IPS-20b (cell line): Measurements from ENCODE around the gene PTPRN2.

Source experiments
- H3K27ac ChIP-seq: one replicate; pipeline ENCODE4 v1.5.1; 2013; ENCODE audit warnings: low read length
- H3K27me3 ChIP-seq: 2 replicates; pipeline ENCODE4 v1.6.1; 2013; ENCODE audit warnings: mild to moderate bottlenecking, low read length, inconsistent platforms; ENCODE audit not compliant: insufficient read depth
- H3K36me3 ChIP-seq: 2 replicates; pipeline ENCODE4 v1.6.1; 2013; ENCODE audit warnings: low read depth, mild to moderate bottlenecking, inconsistent platforms, low read length, moderate library complexity; ENCODE audit not compliant: insufficient read depth
- H3K4me1 ChIP-seq: 2 replicates; pipeline ENCODE4 v1.6.1; 2013; ENCODE audit warnings: mild to moderate bottlenecking, control low read depth, inconsistent platforms, low read length, moderate library complexity; ENCODE audit not compliant: insufficient read depth
- H3K4me3 ChIP-seq: 2 replicates; pipeline ENCODE4 v1.5.1; 2013; ENCODE audit warnings: mild to moderate bottlenecking, low read length, inconsistent platforms
- H3K9ac ChIP-seq: 2 replicates; pipeline ENCODE4 v1.6.1; 2013; ENCODE audit warnings: low read depth, mild to moderate bottlenecking, inconsistent platforms, low read length, moderate library complexity
- H3K9me3 ChIP-seq: 2 replicates; pipeline ENCODE4 v1.6.1; 2013; ENCODE audit warnings: mild to moderate bottlenecking, low read depth, low read length, inconsistent platforms; ENCODE audit not compliant: insufficient read depth

PTPRN2 gene

GRCh38 chr7:158111049-158111751 is 476.4 kb downstream of the PTPRN2 start:
- H3K9ac ChIP-seq: no peak overlapping the region
- H3K4me1 ChIP-seq: no peaks in the 10 kb centered on the region
- H3K4me3 ChIP-seq: no peak overlapping the region
- H3K27me3 ChIP-seq: no peaks in the 10 kb centered on the region
- H3K36me3 ChIP-seq: no peaks in the 10 kb centered on the region
- no peak overlapping the region for H3K27ac ChIP-seq
- peaks cover 100% of the 10 kb centered on the region for H3K9me3 ChIP-seq

- H3K36me3 ChIP-seq: no peaks in the 10 kb centered on the region
- peaks cover 100% of the 10 kb centered on the region for H3K9me3 ChIP-seq
- H3K4me3 ChIP-seq: no peak overlapping the region
- H3K27me3 ChIP-seq: no peaks in the 10 kb centered on the region
- no peaks in the 10 kb centered on the region for H3K4me1 ChIP-seq
- no peak overlapping the region for H3K27ac ChIP-seq
- no peak overlapping the region for H3K9ac ChIP-seq
Measured at GRCh38 chr7:158110661-158111048, 477.0 kb downstream of the PTPRN2 start.

DNA sequence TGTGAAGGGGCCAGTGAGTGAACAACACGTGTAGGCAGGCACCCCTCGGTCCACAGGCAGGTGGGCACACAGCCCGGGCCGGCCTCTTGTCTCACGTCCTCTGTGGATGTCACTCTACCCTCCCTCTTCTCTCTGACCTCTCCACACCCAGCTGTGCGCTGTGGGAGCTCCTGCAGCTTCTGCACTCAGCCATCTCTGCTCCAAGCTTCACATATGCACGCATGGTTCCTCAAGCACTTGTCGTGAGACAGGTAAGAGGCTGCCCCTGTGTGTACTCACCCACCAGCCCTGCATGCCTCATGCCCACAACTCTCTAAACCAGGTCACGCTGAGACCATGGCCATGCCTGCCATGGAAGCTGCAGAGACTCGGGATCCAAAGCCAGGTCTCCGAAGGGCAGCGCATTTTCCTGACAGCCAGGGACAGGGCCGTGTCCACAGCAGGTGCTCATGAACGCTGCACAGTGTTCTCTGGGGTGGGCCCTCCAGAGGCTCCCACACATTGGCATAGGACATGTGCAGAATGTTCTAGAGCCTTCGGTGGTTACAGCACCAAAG is 477.5 kb downstream of the PTPRN2 start:
- Histone ChIP-seq H3K9me3 (peaks cover 100% of the 10 kb centered on the region), H3K9ac (no peak overlapping the region), H3K4me3 (no peak overlapping the region)

DNA sequence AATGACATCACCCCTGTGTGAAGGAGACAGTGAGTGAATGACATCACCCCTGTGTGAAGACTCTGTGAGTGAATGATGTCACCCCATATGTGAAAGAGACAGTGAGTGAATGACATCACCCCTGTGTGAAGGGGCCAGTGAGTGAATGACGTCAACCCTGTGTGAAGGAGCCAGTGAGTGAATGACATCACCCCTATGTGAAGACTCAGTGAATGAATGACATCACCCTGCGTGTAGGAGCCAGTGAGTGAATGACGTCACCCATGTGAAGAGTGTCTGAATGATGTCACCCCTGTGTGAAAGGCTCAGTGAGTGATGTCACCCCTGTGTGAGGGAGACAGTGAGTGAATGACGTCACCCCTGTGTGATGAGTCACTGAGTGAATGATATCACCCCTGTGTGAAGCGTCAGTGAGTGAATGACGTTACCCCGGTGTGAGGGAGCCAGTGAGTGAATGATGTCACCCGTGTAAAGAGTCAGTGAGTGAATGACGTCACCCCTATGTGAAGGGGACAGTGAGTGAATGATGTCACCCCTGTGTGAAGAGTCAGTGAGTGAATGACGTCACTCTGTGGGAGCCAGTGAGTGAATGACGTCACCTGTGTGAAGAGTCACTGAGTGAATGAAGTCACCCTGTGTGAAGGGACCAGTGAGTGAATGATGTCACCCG is 478.1 kb downstream of the PTPRN2 start:
- Histone ChIP-seq H3K27me3 (no peaks in the 10 kb centered on the region), H3K36me3 (no peaks in the 10 kb centered on the region), H3K9ac (no peak overlapping the region), H3K9me3 (peaks cover 100% of the 10 kb centered on the region), H3K4me3 (peak overlapping the region; percentile 35; the same call in 1 of the 2 replicates), H3K4me1 (no peaks in the 10 kb centered on the region), H3K27ac (no peak overlapping the region)

More for the DNA sequence above, 477.5 kb downstream of the PTPRN2 start:
- Histone ChIP-seq H3K4me1 (no peaks in the 10 kb centered on the region), H3K27ac (no peak overlapping the region), H3K27me3 (no peaks in the 10 kb centered on the region), H3K36me3 (no peaks in the 10 kb centered on the region)

- H3K4me1 ChIP-seq: no peaks in the 10 kb centered on the region
- peaks cover 98% of the 10 kb centered on the region for H3K9me3 ChIP-seq
- H3K27ac ChIP-seq: no peak overlapping the region
- no peak overlapping the region for H3K9ac ChIP-seq
- H3K27me3 ChIP-seq: no peaks in the 10 kb centered on the region
- no peak overlapping the region; the same call in 1 of the 2 replicates for H3K4me3 ChIP-seq
- H3K36me3 ChIP-seq: no peaks in the 10 kb centered on the region
Measured at GRCh38 chr7:158108646-158109293, 478.9 kb downstream of the PTPRN2 start.

DNA sequence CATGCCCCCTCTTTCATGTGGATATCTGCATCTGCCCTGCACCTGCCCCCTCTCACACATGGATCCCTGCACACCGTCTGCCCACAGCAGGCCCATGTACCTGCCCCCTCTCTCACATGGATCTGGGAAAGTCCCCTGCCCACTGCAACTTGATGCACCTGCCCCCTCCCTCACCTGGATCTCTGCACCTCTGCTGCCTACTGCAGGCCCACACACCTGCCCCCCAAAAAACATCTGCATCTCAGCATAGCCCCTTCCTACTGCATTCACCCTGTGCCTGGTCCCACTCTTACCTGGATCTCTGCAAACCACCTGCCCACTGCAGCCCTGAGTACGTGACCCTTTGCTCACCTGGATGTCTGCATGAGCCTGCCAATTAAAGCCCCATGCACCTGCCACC is 479.8 kb downstream of the PTPRN2 start:
- no peak overlapping the region for H3K9ac ChIP-seq
- H3K4me1 ChIP-seq: no peaks in the 10 kb centered on the region
- no peak overlapping the region for H3K4me3 ChIP-seq
- H3K27ac ChIP-seq: no peak overlapping the region
- peaks cover 97% of the 10 kb centered on the region for H3K9me3 ChIP-seq
- no peaks in the 10 kb centered on the region for H3K36me3 ChIP-seq
- no peaks in the 10 kb centered on the region for H3K27me3 ChIP-seq

- H3K4me3 ChIP-seq: no peak overlapping the region
- H3K27ac ChIP-seq: no peak overlapping the region
- no peaks in the 10 kb centered on the region for H3K36me3 ChIP-seq
- no peak overlapping the region for H3K9ac ChIP-seq
- peaks cover 97% of the 10 kb centered on the region for H3K9me3 ChIP-seq
- no peaks in the 10 kb centered on the region for H3K27me3 ChIP-seq
- H3K4me1 ChIP-seq: no peaks in the 10 kb centered on the region
Measured at GRCh38 chr7:158106272-158106671, 481.4 kb downstream of the PTPRN2 start.

GRCh38 chr7:158103378-158103777 is 484.2 kb downstream of the PTPRN2 start:
- H3K27ac ChIP-seq: no peak overlapping the region
- H3K4me3 ChIP-seq: no peak overlapping the region
- no peaks in the 10 kb centered on the region for H3K27me3 ChIP-seq
- H3K9me3 ChIP-seq: peaks cover 82% of the 10 kb centered on the region
- no peaks in the 10 kb centered on the region for H3K4me1 ChIP-seq
- no peak overlapping the region for H3K9ac ChIP-seq
- H3K36me3 ChIP-seq: no peaks in the 10 kb centered on the region

DNA sequence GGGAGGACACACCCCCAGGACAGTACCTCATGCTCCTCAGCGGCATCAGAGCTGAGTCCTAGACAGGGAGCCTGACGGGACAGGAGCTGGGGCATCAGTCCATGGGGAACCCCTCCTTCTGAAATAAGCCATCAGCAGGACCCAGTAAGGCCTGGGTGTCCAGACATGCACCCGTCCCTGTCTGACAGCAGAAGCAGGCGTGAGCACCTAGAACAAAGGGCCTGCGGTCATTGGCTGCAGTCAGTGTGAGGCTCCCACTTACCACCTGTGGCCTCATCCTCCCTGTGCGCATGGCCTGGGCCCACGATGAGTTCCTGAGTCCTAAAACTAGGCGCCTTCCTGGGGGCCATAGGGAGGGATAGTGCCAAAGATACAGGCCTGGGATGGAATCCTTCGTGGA is 484.7 kb downstream of the PTPRN2 start:
- no peak overlapping the region for H3K9ac ChIP-seq
- no peaks in the 10 kb centered on the region for H3K4me1 ChIP-seq
- no peaks in the 10 kb centered on the region for H3K27me3 ChIP-seq
- H3K9me3 ChIP-seq: peaks cover 82% of the 10 kb centered on the region
- no peaks in the 10 kb centered on the region for H3K36me3 ChIP-seq
- no peak overlapping the region for H3K4me3 ChIP-seq
- H3K27ac ChIP-seq: no peak overlapping the region

GRCh38 chr7:158101821-158102450 is 485.7 kb downstream of the PTPRN2 start:
- Histone ChIP-seq H3K9me3 (peaks cover 81% of the 10 kb centered on the region), H3K4me1 (no peaks in the 10 kb centered on the region), H3K27me3 (no peaks in the 10 kb centered on the region), H3K36me3 (no peaks in the 10 kb centered on the region), H3K4me3 (no peak overlapping the region), H3K27ac (no peak overlapping the region), H3K9ac (no peak overlapping the region)

GRCh38 chr7:158098125-158099030 is 489.2 kb downstream of the PTPRN2 start:
- H3K27me3 ChIP-seq: no peaks in the 10 kb centered on the region
- no peak overlapping the region for H3K27ac ChIP-seq
- H3K9me3 ChIP-seq: peaks cover 81% of the 10 kb centered on the region
- no peak overlapping the region for H3K4me3 ChIP-seq
- no peak overlapping the region for H3K9ac ChIP-seq
- no peaks in the 10 kb centered on the region for H3K36me3 ChIP-seq
- H3K4me1 ChIP-seq: no peaks in the 10 kb centered on the region
